Measurements from ENCODE around the gene ERCC1. TPM values are rescaled to one million over a fixed set of nuclear protein-coding genes. Genes with fewer than 3 reads are reported as not detected.

Gene ERCC1
- total RNA-seq, 4 donors from 2014 or later, result 57.7 to 111 (median 76.5) TPM

- 0 to 1% methylated on average over 51 of the region's 51 CpGs for WGBS, 2 donors
Observed at GRCh38 chr19:45406226-45407090, 17.3 kb downstream of the ERCC1 start, which contains the start of gene POLR1G. TSS of gene POLR1G (plus strand) at chr19:45406644. CDS start at chr19:45406697, 53 bp downstream.

GRCh38 chr19:45405435-45406225 lies 18.1 kb downstream of the ERCC1 start:
- 0 to 1% methylated on average over 32 to 47 of the region's 48 CpGs for WGBS, 2 donors
- TF ChIP-seq POLR2A (IDR thresholded peaks at IDR 0.05) (no peak), CTCF (IDR thresholded peaks at IDR 0.05) (no peak)
- H3K4me3 ChIP-seq (ENCODE audit: low read depth, poor library complexity, severe bottlenecking), result peak overlapping the region; percentile 61
- peak; percentile 92 to 98 for DNase-seq (ENCODE audit: low spot score in 2 of 2)
- intact Hi-C loops (cut with DNase I; ENCODE audit: low total_unique reads), result no loop called here

More at GRCh38 chr19:45406226-45407090, 17.3 kb downstream of the ERCC1 start, which contains the start of gene POLR1G:
- peak within 1 kb of the TSS; percentile 61 for H3K4me3 ChIP-seq (ENCODE audit: low read depth, poor library complexity, severe bottlenecking)
- intact Hi-C loops (cut with DNase I; ENCODE audit: low total_unique reads), result no loop called here
- DNase-seq (ENCODE audit: low spot score in 2 of 2), result peak; percentile 73 to 95
- peak in 1 of 3 donors; percentile 37 for TF ChIP-seq CTCF (IDR thresholded peaks at IDR 0.05)
- TF ChIP-seq POLR2A (IDR thresholded peaks at IDR 0.05), result no peak

DNA sequence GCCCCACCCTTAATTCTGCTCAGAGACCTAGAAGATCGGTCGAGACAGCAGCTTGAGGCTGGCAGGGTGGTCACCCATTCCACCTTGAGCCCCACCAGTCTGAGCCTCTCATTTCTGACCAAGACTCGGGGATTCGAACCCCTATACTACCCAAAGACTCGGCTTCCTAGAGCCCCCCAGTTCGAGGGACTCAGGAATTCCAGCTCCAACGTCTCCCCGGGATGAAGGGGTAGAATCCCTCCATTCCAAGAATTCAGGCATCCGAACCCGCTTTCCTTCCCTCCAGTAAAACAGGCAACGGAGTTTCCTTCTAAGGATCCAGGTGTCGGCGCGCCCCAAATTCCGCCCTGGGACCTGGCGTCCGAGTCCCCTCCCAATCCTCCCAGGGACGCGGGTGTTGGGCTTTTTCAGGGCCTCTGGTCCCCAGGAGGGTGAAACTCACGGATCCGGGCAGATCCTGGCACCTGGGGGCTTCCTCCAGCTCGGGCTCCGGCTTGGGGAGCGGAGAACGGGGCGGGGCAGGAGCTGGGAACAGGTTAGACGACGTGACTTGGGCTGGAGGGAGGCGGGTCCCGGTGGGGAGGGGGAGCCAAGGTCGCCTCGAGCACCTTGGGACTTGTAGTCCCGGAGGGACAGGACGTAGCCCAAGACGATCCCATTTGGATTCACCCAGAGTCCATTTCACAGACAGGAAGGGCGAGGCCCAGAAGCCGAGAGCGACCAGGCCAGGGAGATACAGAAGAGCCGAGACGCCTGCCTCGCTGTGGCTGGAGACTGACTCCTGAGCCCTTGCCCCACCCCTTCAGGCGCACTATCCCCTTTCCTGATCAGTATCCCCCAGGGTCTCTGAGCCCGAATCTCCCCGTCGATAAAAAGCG lies 18.9 kb downstream of the ERCC1 start, which contains the start of gene PPP1R13L:
TSS of gene PPP1R13L (minus strand) at position 513 of the 878 bp plus-strand sequence. CDS start 6,751 bp downstream, outside the sequence.
- 8% methylated on average over 31 to 36 of the region's 46 CpGs for WGBS, 2 donors
- intact Hi-C loops (cut with DNase I; ENCODE audit: low total_unique reads), result no loop called here
- peak; percentile 86 to 97 for DNase-seq (ENCODE audit: low spot score in 2 of 2)
- TF ChIP-seq POLR2A (IDR thresholded peaks at IDR 0.05) (no peak), CTCF (IDR thresholded peaks at IDR 0.05) (no peak)
- peak within 1 kb of the TSS; percentile 61 for H3K4me3 ChIP-seq (ENCODE audit: low read depth, poor library complexity, severe bottlenecking)

- TF ChIP-seq CTCF (IDR thresholded peaks at IDR 0.05) (no peak), POLR2A (IDR thresholded peaks at IDR 0.05) (no peak)
- intact Hi-C loops (cut with DNase I; ENCODE audit: low total_unique reads), result no loop called here
- peak in 1 of 2 donors; percentile 60 for DNase-seq (ENCODE audit: low spot score in 2 of 2)
- H3K4me3 ChIP-seq (ENCODE audit: low read depth, poor library complexity, severe bottlenecking), result peak overlapping the region; percentile 61
- 16 to 24% methylated on average over 23 to 25 of the region's 25 CpGs for WGBS, 2 donors
Observed at GRCh38 chr19:45403781-45404556, 19.7 kb downstream of the ERCC1 start.

Data from lower leg skin (tissue), 4 donors.